Neural progenitor cell (in vitro differentiated cells): ENCODE data around the gene HSPA12B. TPM values are rescaled to one million over a fixed set of nuclear protein-coding genes. Genes with fewer than 3 reads are reported as not detected.

Source experiments
- DNase-seq: peaks from one replicate; pipeline ENCODE4 v3.0.0-alpha.2; 2016; ENCODE audit warnings: low spot score
- H2AFZ ChIP-seq: fragments of 200-600 bp; sonication (generic); replicated peaks from 2 replicates; pipeline ENCODE4 v1.6.1; 2016; ENCODE audit warnings: antibody characterized with exemption
- H3F3A ChIP-seq: fragments of 200-600 bp; sonication (generic); 2 replicates; pipeline ENCODE4 v1.6.1; 2016; ENCODE audit warnings: antibody characterized with exemption, low read depth
- H3K27ac ChIP-seq: fragments of 200-600 bp; sonication (generic); 2 replicates; pipeline ENCODE4 v1.5.1; 2016; ENCODE audit warnings: mild to moderate bottlenecking
- H3K27me3 ChIP-seq: fragments of 200-600 bp; sonication (generic); 2 replicates; pipeline ENCODE4 v1.6.1; 2016; ENCODE audit warnings: mild to moderate bottlenecking, moderate library complexity
- H3K36me3 ChIP-seq: fragments of 200-600 bp; sonication (generic); 2 replicates; pipeline ENCODE4 v1.5.1; 2016
- H3K4me1 ChIP-seq: fragments of 200-600 bp; sonication (generic); 2 replicates; pipeline ENCODE4 v1.6.1; 2016; ENCODE audit warnings: mixed run types
- H3K4me2 ChIP-seq: fragments of 200-600 bp; sonication (generic); 2 replicates; pipeline ENCODE4 v1.6.1; 2016
- H3K4me3 ChIP-seq: fragments of 200-600 bp; sonication (generic); 2 replicates; pipeline ENCODE4 v1.5.1; 2016
- H3K79me2 ChIP-seq: fragments of 200-600 bp; sonication (generic); 2 replicates; pipeline ENCODE4 v1.6.1; 2016; ENCODE audit warnings: low read depth
- H3K9ac ChIP-seq: fragments of 200-600 bp; sonication (generic); 2 replicates; pipeline ENCODE4 v1.6.1; 2016
- H3K9me3 ChIP-seq: fragments of 200-600 bp; sonication (generic); 2 replicates; pipeline ENCODE4 v1.5.1; 2016; ENCODE audit warnings: low read depth
- H4K20me1 ChIP-seq: fragments of 200-600 bp; sonication (generic); 2 replicates; pipeline ENCODE4 v1.6.1; 2016; ENCODE audit warnings: low read depth
- H3K27ac Mint-ChIP-seq: 3 replicates; pipeline ENCODE4 v1.8.0; 2021; ENCODE audit warnings: mixed read lengths
- H3K27me3 Mint-ChIP-seq: 2 replicates; pipeline ENCODE4 v1.8.0; 2022; ENCODE audit warnings: low read depth, mild to moderate bottlenecking, inconsistent platforms, moderate library complexity, mixed read lengths; ENCODE audit not compliant: insufficient read depth
- H3K36me3 Mint-ChIP-seq: 3 replicates; pipeline ENCODE4 v1.8.0; 2021; ENCODE audit warnings: mixed read lengths
- H3K4me1 Mint-ChIP-seq: 3 replicates; pipeline ENCODE4 v1.8.0; 2021; ENCODE audit warnings: mixed read lengths
- H3K4me3 Mint-ChIP-seq: 3 replicates; pipeline ENCODE4 v1.8.0; 2021; ENCODE audit warnings: mild to moderate bottlenecking, moderate library complexity, mixed read lengths
- H3K9me3 Mint-ChIP-seq: 3 replicates; pipeline ENCODE4 v1.8.0; 2020; ENCODE audit warnings: mixed read lengths
- EZH2 ChIP-seq: fragments of 200-600 bp; sonication (generic); IDR thresholded peaks from 2 replicates; pipeline ENCODE4 v1.6.1; 2017; ENCODE audit warnings: antibody characterized with exemption, mild to moderate bottlenecking, moderate library complexity
- EZH2phosphoT487 ChIP-seq: fragments of 200-600 bp; sonication (generic); IDR thresholded peaks from 2 replicates; pipeline ENCODE4 v1.6.1; 2017; ENCODE audit warnings: antibody characterized with exemption
- total RNA-seq: library from RNA; depleted of rRNA; stranded (reverse); fragments of >200 nt; gene quantifications from 2 replicates; pipeline ENCODE4 v1.2.3, GENCODE V29; 2015; ENCODE audit warnings: low replicate concordance
- TF ChIP-seq, protein P1 (sequence below): fragments of 200-600 bp; sonication (generic); IDR thresholded peaks from 2 replicates; pipeline ENCODE4 v1.5.1; 2017; ENCODE audit warnings: antibody characterized with exemption, mild to moderate bottlenecking

Gene HSPA12B
- total RNA-seq, 1 donor from 2014 or later, result 0.15 TPM

DNA sequence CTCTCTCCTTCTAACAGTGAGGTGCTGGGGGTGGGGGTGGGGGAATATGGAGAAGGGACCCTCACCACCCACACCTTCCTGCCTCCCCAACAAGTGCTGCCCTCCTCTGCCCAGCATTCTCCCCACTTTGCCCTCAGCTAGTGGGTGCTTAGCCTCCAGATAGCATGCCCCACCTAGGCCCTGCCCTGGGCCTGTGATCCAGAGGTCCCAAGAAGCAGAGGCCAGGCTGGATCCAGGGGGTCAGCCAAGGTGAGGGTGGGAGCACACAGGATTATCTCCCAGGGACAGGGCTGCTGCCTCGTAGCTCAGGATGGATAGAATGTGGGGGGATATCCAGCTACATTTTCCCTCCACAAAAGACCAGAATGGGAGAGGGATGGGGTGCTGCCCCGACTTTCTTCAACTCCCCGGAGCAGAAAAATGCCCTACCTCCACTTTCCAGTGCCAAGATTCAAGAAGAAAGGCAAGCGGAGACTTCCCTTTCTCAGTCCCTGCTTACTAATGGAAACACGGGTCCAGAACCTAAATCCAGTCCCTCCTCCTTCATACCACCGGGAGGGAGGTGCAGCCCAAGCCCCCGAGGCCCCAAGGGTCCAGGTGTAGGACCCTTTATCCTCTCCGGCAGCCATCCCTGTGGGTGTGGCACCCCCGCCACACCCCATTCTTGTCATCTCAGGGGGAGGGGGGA, 34.1 kb downstream of the HSPA12B start:
- Histone ChIP-seq H3K9ac (peak overlapping the region; percentile 43), H3K4me3 (peak overlapping the region; percentile 68)

DNA sequence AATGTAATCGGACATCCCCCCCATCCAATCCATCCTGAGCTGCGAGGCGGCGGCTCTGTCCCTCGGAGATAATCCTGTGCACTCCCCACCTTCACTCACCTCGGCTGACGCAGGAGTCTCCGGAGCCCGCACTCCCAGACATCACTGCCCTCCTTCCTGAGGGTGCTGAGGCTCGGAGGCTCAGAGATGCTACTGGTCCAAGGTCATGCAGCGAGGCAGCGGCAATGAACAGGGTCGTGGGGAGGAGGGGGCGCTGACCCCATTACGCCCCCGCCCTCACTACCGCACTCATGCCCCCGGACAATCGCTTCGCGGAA, 34.6 kb downstream of the HSPA12B start:
- peaks cover 2% of the 10 kb centered on the region for H3K36me3 Mint-ChIP-seq
- H3K9me3 ChIP-seq, result no peaks in the 10 kb centered on the region
- peaks cover 13% of the 10 kb centered on the region for H3K27me3 Mint-ChIP-seq
- H3K4me1 Mint-ChIP-seq, result peaks cover 31% of the 10 kb centered on the region
- no peaks in the 10 kb centered on the region for H3K36me3 ChIP-seq
- H3K9ac ChIP-seq, result peak overlapping the region; percentile 43
- peak; percentile 59 for DNase-seq
- H3F3A ChIP-seq, result peaks cover 16% of the 10 kb centered on the region
- no peak overlapping the region for H3K27ac Mint-ChIP-seq
- H3K4me1 ChIP-seq, result peaks cover 15% of the 10 kb centered on the region
- H3K4me2 ChIP-seq, result peak overlapping the region; percentile 98
- H3K27ac ChIP-seq, result no peak overlapping the region
- peaks cover 6% of the 10 kb centered on the region for H4K20me1 ChIP-seq
- peaks cover 5% of the 10 kb centered on the region for H3K79me2 ChIP-seq
- peaks cover 21% of the 10 kb centered on the region for H3K27me3 ChIP-seq
- H2AFZ ChIP-seq, result peak overlapping the region; percentile 81
- no peaks in the 10 kb centered on the region for H3K9me3 Mint-ChIP-seq
- TF ChIP-seq, protein P1, sequence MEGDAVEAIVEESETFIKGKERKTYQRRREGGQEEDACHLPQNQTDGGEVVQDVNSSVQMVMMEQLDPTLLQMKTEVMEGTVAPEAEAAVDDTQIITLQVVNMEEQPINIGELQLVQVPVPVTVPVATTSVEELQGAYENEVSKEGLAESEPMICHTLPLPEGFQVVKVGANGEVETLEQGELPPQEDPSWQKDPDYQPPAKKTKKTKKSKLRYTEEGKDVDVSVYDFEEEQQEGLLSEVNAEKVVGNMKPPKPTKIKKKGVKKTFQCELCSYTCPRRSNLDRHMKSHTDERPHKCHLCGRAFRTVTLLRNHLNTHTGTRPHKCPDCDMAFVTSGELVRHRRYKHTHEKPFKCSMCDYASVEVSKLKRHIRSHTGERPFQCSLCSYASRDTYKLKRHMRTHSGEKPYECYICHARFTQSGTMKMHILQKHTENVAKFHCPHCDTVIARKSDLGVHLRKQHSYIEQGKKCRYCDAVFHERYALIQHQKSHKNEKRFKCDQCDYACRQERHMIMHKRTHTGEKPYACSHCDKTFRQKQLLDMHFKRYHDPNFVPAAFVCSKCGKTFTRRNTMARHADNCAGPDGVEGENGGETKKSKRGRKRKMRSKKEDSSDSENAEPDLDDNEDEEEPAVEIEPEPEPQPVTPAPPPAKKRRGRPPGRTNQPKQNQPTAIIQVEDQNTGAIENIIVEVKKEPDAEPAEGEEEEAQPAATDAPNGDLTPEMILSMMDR, result no peak
- TF ChIP-seq EZH2 (no peak), EZH2phosphoT487 (no peak)
- H3K4me3 Mint-ChIP-seq, result peak overlapping the region; percentile 91
- H3K4me3 ChIP-seq, result peak overlapping the region; percentile 68

More for the DNA sequence above, 34.1 kb downstream of the HSPA12B start:
- Histone ChIP-seq H3K27me3 (peaks cover 18% of the 10 kb centered on the region), H3K4me1 (peaks cover 18% of the 10 kb centered on the region), H3K36me3 (no peaks in the 10 kb centered on the region), H3K9me3 (no peaks in the 10 kb centered on the region), H4K20me1 (peaks cover 6% of the 10 kb centered on the region), H3K27ac (no peak overlapping the region), H3K79me2 (peaks cover 5% of the 10 kb centered on the region), H3K4me2 (peak overlapping the region; percentile 98), H3F3A (peaks cover 21% of the 10 kb centered on the region), H2AFZ (no peak overlapping the region)
- Mint-ChIP-seq H3K27me3 (peaks cover 13% of the 10 kb centered on the region), H3K36me3 (peaks cover 4% of the 10 kb centered on the region), H3K9me3 (no peaks in the 10 kb centered on the region), H3K4me3 (peak overlapping the region; percentile 91), H3K27ac (no peak overlapping the region), H3K4me1 (peaks cover 31% of the 10 kb centered on the region)
- DNase-seq, result peak; percentile 14
- TF ChIP-seq, protein P1, result no peak
- TF ChIP-seq EZH2phosphoT487 (no peak), EZH2 (no peak)

DNA sequence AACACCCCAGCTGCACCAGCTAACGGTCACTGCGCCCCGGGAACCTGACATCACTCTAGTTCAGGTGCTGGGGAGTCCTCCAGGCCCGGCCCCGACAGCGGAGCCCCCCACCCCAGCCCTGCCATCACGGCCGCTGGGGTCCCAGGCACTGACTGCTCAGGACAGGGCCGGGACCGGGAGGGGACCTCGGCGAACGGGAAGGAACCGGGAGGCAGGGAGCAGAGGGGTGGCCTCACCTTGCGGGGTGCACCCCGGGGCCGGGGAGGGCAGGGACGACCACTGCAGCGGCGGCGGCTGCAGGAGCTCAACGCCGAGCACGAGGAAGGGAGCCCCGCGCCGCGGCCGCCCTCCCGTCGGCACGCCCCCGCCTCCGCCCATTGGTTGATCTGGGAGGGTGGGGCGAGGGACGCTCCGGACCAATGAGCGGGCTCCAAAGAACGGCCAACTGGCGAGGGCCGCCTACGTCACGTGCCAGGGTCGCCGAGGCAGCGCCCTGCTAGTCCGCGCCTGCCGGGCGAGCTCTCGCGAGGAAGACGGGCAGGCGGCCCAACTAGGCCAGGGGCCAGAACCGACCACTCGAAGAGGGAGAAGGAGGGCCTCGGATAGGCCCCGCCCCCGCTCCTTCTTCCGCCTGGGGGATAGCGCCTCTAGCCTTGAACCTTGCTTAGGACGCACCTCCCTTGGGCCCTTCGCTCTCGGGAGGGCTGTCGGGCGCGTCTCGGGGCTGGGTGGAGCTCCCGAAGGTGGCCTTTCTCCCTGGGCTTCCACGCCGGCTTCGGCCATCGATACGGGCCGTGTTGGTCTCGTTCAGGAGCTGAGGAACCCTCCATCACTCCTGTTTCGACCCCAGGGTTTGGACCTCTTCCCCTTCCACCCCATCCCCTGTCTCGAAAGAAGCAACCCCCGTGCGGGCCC, 35.2 kb downstream of the HSPA12B start, which contains the start of gene ADISSP:
TSS of gene ADISSP (minus strand) at position 327 of the 915 bp plus-strand sequence. CDS start 7,653 bp downstream, outside the sequence.
- DNase-seq, result peak; percentile 99
- H3K4me3 ChIP-seq, result peak within 1 kb of the TSS; percentile 68
- no peaks in the 10 kb centered on the region for H3K9me3 ChIP-seq
- H3K9me3 Mint-ChIP-seq, result no peaks in the 10 kb centered on the region
- H3K4me2 ChIP-seq, result peak within 1 kb of the TSS; percentile 98
- H3K4me1 Mint-ChIP-seq, result peaks cover 31% of the 10 kb centered on the region
- H3K27me3 ChIP-seq, result peaks cover 21% of the 10 kb centered on the region
- H3K36me3 ChIP-seq, result no peaks in the 10 kb centered on the region
- peaks cover 17% of the 10 kb centered on the region for H3K27me3 Mint-ChIP-seq
- H3K36me3 Mint-ChIP-seq, result peaks cover 2% of the 10 kb centered on the region
- peak within 1 kb of the TSS; percentile 91 for H3K4me3 Mint-ChIP-seq
- no peak for TF ChIP-seq EZH2
- TF ChIP-seq, protein P1, result peak; percentile 15
- peaks cover 6% of the 10 kb centered on the region for H4K20me1 ChIP-seq
- H3F3A ChIP-seq, result peaks cover 16% of the 10 kb centered on the region
- H3K27ac Mint-ChIP-seq, result peak within 1 kb of the TSS; percentile 98
- H3K79me2 ChIP-seq, result peaks cover 5% of the 10 kb centered on the region
- peak within 1 kb of the TSS; percentile 88 for H2AFZ ChIP-seq
- peak within 1 kb of the TSS; percentile 46 for H3K9ac ChIP-seq
- H3K4me1 ChIP-seq, result peaks cover 15% of the 10 kb centered on the region
- no peak within 1 kb of the TSS for H3K27ac ChIP-seq
